Smooth muscle cell of the pulmonary artery (primary cell): ENCODE results near the gene ZNF728. TPM values are rescaled to one million over a fixed set of nuclear protein-coding genes. Genes with fewer than 3 reads are reported as not detected.

Experiments used
- total RNA-seq: library from RNA; depleted of rRNA; stranded (reverse); fragments of >200 nt; gene quantifications from 2 replicates; pipeline ENCODE4 v1.2.3, GENCODE V29; 2014

The ZNF728 gene
- total RNA-seq, result 0.13 and 0.30 TPM in 2 replicates

DNA sequence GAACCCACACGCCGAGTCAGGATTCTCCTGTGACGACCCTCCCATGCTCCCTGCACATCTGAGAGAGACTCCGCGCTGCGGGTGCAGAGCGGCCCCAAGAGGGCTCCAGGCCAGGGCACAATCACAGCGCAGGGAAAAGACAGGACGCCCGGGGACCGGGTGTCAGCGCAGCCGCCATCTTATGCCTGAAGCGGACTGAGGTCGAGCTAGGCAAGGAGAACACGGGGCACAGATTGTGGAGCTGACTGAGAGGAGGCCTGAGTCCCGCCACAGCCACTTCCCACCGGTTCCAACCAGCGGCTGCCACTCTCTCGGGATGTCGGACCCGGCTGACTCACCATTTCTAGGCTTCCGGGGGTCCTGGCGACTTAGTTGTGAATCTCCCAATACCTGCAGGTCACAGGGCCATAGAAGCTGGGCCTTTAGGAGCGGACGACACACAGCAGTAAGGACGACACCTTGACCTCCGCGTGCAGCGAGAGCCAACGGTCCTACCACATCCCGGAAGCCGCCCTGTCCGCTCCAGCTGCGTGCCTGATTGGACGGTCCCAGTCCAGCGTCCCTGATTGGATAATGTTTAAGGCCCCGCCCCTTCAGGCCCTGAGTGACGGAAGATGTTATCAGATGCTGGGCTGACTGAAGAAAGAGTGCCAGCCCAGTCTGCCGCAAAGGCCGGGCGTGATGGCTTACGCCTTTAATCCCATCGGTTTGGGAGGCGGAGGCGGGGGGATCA is at the start of gene ZNF728:
ZNF728 (minus strand) TSS at position 487 of the 733 bp plus-strand sequence; CDS start at position 341, 146 bp downstream.

Other genes with a start within 250 kb of the ZNF728 start
- not detected in 2 replicates for gene ZNF99, start 219.0 kb downstream of the ZNF728 start, total RNA-seq
- not detected in 2 replicates for gene ZNF723, start 170.9 kb downstream of the ZNF728 start, total RNA-seq
- gene ZNF730, start 113.8 kb upstream of the ZNF728 start, total RNA-seq, result 0.17 and 0.26 TPM in 2 replicates
- 2.0 and 2.9 TPM in 2 replicates for gene ZNF724, start 247.2 kb upstream of the ZNF728 start, total RNA-seq